Measurements from ENCODE around the gene CXCL16.

CXCL16 gene

GRCh38 chr17:4721203-4722135, 18.3 kb downstream of the CXCL16 start:
- TF ChIP-seq GATA2 (IDR thresholded peaks at IDR 0.05; ENCODE audit: low read depth, low read length), result no peak
- TF ChIP-seq GATA3 (IDR thresholded peaks at IDR 0.05; ENCODE audit: low read depth, low read length), result no peak

- TF ChIP-seq GATA3 (IDR thresholded peaks at IDR 0.05; ENCODE audit: low read depth, low read length) (no peak), GATA2 (IDR thresholded peaks at IDR 0.05; ENCODE audit: low read depth, low read length) (no peak)
Observed at GRCh38 chr17:4720787-4721186, 18.9 kb downstream of the CXCL16 start.

GRCh38 chr17:4719684-4720221, 20.0 kb downstream of the CXCL16 start:
- TF ChIP-seq GATA2 (IDR thresholded peaks at IDR 0.05; ENCODE audit: low read depth, low read length) (no peak), GATA3 (IDR thresholded peaks at IDR 0.05; ENCODE audit: low read depth, low read length) (no peak)

GRCh38 chr17:4719146-4719545, 20.6 kb downstream of the CXCL16 start:
- TF ChIP-seq GATA3 (IDR thresholded peaks at IDR 0.05; ENCODE audit: low read depth, low read length) (no peak), GATA2 (IDR thresholded peaks at IDR 0.05; ENCODE audit: low read depth, low read length) (no peak)

- TF ChIP-seq GATA3 (IDR thresholded peaks at IDR 0.05; ENCODE audit: low read depth, low read length) (no peak), GATA2 (IDR thresholded peaks at IDR 0.05; ENCODE audit: low read depth, low read length) (no peak)
Observed at GRCh38 chr17:4718276-4718675, 21.5 kb downstream of the CXCL16 start.

GRCh38 chr17:4717791-4718190, 21.9 kb downstream of the CXCL16 start:
- TF ChIP-seq GATA2 (IDR thresholded peaks at IDR 0.05; ENCODE audit: low read depth, low read length) (no peak), GATA3 (IDR thresholded peaks at IDR 0.05; ENCODE audit: low read depth, low read length) (no peak)

- no peak for TF ChIP-seq GATA3 (IDR thresholded peaks at IDR 0.05; ENCODE audit: low read depth, low read length)
- TF ChIP-seq GATA2 (IDR thresholded peaks at IDR 0.05; ENCODE audit: low read depth, low read length), result no peak
Observed at GRCh38 chr17:4716081-4716480, 23.6 kb downstream of the CXCL16 start.

GRCh38 chr17:4715063-4715744, 24.5 kb downstream of the CXCL16 start:
- TF ChIP-seq GATA2 (IDR thresholded peaks at IDR 0.05; ENCODE audit: low read depth, low read length) (no peak), GATA3 (IDR thresholded peaks at IDR 0.05; ENCODE audit: low read depth, low read length) (no peak)

- TF ChIP-seq GATA3 (IDR thresholded peaks at IDR 0.05; ENCODE audit: low read depth, low read length) (no peak), GATA2 (IDR thresholded peaks at IDR 0.05; ENCODE audit: low read depth, low read length) (no peak)
Observed at GRCh38 chr17:4712526-4712925, 27.2 kb downstream of the CXCL16 start.

GRCh38 chr17:4711661-4712181, 28.0 kb downstream of the CXCL16 start:
- TF ChIP-seq GATA3 (IDR thresholded peaks at IDR 0.05; ENCODE audit: low read depth, low read length), result no peak
- no peak for TF ChIP-seq GATA2 (IDR thresholded peaks at IDR 0.05; ENCODE audit: low read depth, low read length)

GRCh38 chr17:4710693-4711634, 28.8 kb downstream of the CXCL16 start:
- TF ChIP-seq GATA3 (IDR thresholded peaks at IDR 0.05; ENCODE audit: low read depth, low read length) (no peak), GATA2 (IDR thresholded peaks at IDR 0.05; ENCODE audit: low read depth, low read length) (no peak)

- no peak for TF ChIP-seq GATA2 (IDR thresholded peaks at IDR 0.05; ENCODE audit: low read depth, low read length)
- TF ChIP-seq GATA3 (IDR thresholded peaks at IDR 0.05; ENCODE audit: low read depth, low read length), result no peak
Observed at GRCh38 chr17:4709794-4710692, 29.7 kb downstream of the CXCL16 start, which contains the start of gene ARRB2. ARRB2 (plus strand) TSS chr17:4710632; CDS start chr17:4710722, 90 bp downstream.
